ENCODE measurements around the gene RAD51B.

- TF ChIP-seq CTCF (conservative IDR thresholded peaks at IDR 0.05) (no peak), ZFX (IDR thresholded peaks at IDR 0.05) (no peak)
Observed at GRCh38 chr14:68293404-68293803, 473.8 kb downstream of the RAD51B start.

All from C4-2B (cell line).